Cardiac muscle cell (in vitro differentiated cells and primary cell): ENCODE results near the gene GBP5. TPM values are rescaled to one million over a fixed set of nuclear protein-coding genes. Genes with fewer than 3 reads are reported as not detected.
A peak's percentile ranks its signal among the peaks of the same experiment; 100 is the strongest.
"Not testable (repeated sequence)": the region's sequence is repeated elsewhere in the genome, so short reads cannot be mapped to it uniquely, and the experiment has no call there.

ENCODE experiments used
- DNase-seq, 2 donors: peaks; one replicate each; pipeline versions ENCODE4 v3.0.0 to v3.0.0-alpha.2; 2010 to 2017; ENCODE audit warnings: low read depth in 1 of 2, low spot score in 1 of 2
- H3K27ac ChIP-seq: fragments of 200-600 bp; sonication (generic); 2 replicates; pipeline ENCODE4 v1.5.1; 2016
- H3K27me3 ChIP-seq: fragments of 200-600 bp; sonication (generic); 2 replicates; pipeline ENCODE4 v1.6.0; 2016; ENCODE audit warnings: control low read depth
- H3K36me3 ChIP-seq: fragments of 200-600 bp; sonication (generic); 2 replicates; pipeline ENCODE4 v1.5.1; 2016; ENCODE audit warnings: control low read depth
- H3K4me1 ChIP-seq: fragments of 200-600 bp; sonication (generic); 2 replicates; pipeline ENCODE4 v1.8.1; 2017; ENCODE audit warnings: low read depth, mild to moderate bottlenecking, mixed run types
- H3K4me3 ChIP-seq: fragments of 200-600 bp; sonication (generic); 2 replicates; pipeline ENCODE4 v1.5.1; 2016; ENCODE audit warnings: mild to moderate bottlenecking
- H3K9me3 ChIP-seq: fragments of 200-600 bp; sonication (generic); 2 replicates; pipeline ENCODE4 v1.5.1; 2017; ENCODE audit warnings: low read depth, mild to moderate bottlenecking, control low read depth
- CTCF ChIP-seq: IDR thresholded peaks from 2 replicates; pipeline ENCODE4 v1.5.1; 2012; ENCODE audit warnings: low read depth, mild to moderate bottlenecking, low read length
- polyA plus RNA-seq: library from polyadenylated mRNA; unstranded; fragments of >200 nt; fragmentation: Nextera tagmentation; extraction: Ambion mirVana; gene quantifications from 2 replicates; pipeline ENCODE4 v1.2.1, GENCODE V29; 2016
- total RNA-seq: library from RNA; depleted of rRNA; stranded (reverse); fragments of >200 nt; gene quantifications from 2 replicates; pipeline ENCODE4 v1.2.3, GENCODE V29; 2016

The GBP5 gene
- total RNA-seq: 0.14 and 0.24 TPM in 2 replicates
- 0.29 TPM in 1 of 2 replicates, not detected in the other for polyA plus RNA-seq

- DNase-seq, H3K4me3 ChIP-seq, H3K27me3 ChIP-seq, H3K9me3 ChIP-seq, H3K4me1 ChIP-seq, H3K36me3 ChIP-seq, H3K27ac ChIP-seq: not testable (repeated sequence)
Observed at GRCh38 chr1:89272269-89273041, at the start of gene GBP5. TSS of gene GBP5 (minus strand) at chr1:89272860. CDS start at chr1:89269555, 3,305 bp downstream.

GRCh38 chr1:89322402-89322801 lies 49.7 kb upstream of the GBP5 start:
- Histone ChIP-seq H3K36me3 (no peaks in the 10 kb centered on the region), H3K9me3 (no peaks in the 10 kb centered on the region), H3K4me1 (no peaks in the 10 kb centered on the region), H3K27ac (no peak overlapping the region), H3K27me3 (no peaks in the 10 kb centered on the region), H3K4me3 (no peak overlapping the region)
- no peak for TF ChIP-seq CTCF
- DNase-seq: no peak

- Histone ChIP-seq H3K27ac (no peak overlapping the region), H3K36me3 (no peaks in the 10 kb centered on the region), H3K4me3 (no peak overlapping the region), H3K4me1 (no peaks in the 10 kb centered on the region), H3K9me3 (peaks cover 7% of the 10 kb centered on the region), H3K27me3 (no peaks in the 10 kb centered on the region)
- no peak for TF ChIP-seq CTCF
- no peak for DNase-seq
Observed at GRCh38 chr1:89312572-89312971, 39.9 kb upstream of the GBP5 start.

GRCh38 chr1:89311757-89312156 lies 39.1 kb upstream of the GBP5 start:
- H3K9me3 ChIP-seq: peaks cover 7% of the 10 kb centered on the region
- no peak overlapping the region for H3K4me3 ChIP-seq
- TF ChIP-seq CTCF: no peak
- DNase-seq: peak in 1 of 2 donors; percentile 13
- no peak overlapping the region for H3K27ac ChIP-seq
- no peaks in the 10 kb centered on the region for H3K27me3 ChIP-seq
- H3K4me1 ChIP-seq: no peaks in the 10 kb centered on the region
- no peaks in the 10 kb centered on the region for H3K36me3 ChIP-seq

- Histone ChIP-seq H3K27ac (no peak overlapping the region), H3K4me1 (no peaks in the 10 kb centered on the region), H3K9me3 (peaks cover 7% of the 10 kb centered on the region), H3K4me3 (no peak overlapping the region), H3K36me3 (no peaks in the 10 kb centered on the region), H3K27me3 (no peaks in the 10 kb centered on the region)
- TF ChIP-seq CTCF: no peak
- DNase-seq: no peak
Observed at GRCh38 chr1:89310976-89311375, 38.3 kb upstream of the GBP5 start.

- no peak for TF ChIP-seq CTCF
- peak in 1 of 2 donors; percentile 45 for DNase-seq
- Histone ChIP-seq H3K9me3 (peaks cover 5% of the 10 kb centered on the region), H3K27ac (no peak overlapping the region), H3K4me1 (no peaks in the 10 kb centered on the region), H3K36me3 (no peaks in the 10 kb centered on the region), H3K27me3 (no peaks in the 10 kb centered on the region), H3K4me3 (no peak overlapping the region)
Observed at GRCh38 chr1:89310505-89310904, 37.8 kb upstream of the GBP5 start.
